Epithelial cell of prostate (primary cell): ENCODE measurements around the gene ANO4.

Experiments
- DNase-seq: peaks from one replicate; pipeline ENCODE4 v3.0.0-alpha.2; 2011; ENCODE audit warnings: low read depth, low spot score
- H3K27ac ChIP-seq: fragments of 450-650 bp; 2 replicates; pipeline ENCODE4 v1.5.1; 2017; ENCODE audit warnings: mild to moderate bottlenecking

Gene ANO4

DNA sequence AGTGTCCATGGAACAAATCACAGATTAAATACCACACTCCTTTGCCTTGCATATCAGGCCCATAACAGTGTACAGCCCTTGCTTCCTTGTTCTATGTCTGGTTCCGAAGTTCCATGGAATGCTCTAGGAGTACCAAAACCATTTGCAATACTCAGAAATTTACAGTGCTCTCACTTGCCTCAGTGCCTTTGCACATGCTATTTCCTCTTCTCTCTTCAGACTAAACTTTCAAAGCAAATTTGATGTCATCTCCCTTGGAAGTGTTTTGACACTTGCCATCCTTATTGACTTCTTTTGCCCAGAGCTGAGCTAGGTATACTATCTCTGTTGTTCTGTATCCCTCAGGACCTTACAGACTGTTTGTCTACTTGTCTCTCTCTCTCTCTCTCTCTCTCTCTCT is 6.1 kb downstream of the ANO4 start:
- no peak for DNase-seq
- no peak overlapping the region for H3K27ac ChIP-seq

DNA sequence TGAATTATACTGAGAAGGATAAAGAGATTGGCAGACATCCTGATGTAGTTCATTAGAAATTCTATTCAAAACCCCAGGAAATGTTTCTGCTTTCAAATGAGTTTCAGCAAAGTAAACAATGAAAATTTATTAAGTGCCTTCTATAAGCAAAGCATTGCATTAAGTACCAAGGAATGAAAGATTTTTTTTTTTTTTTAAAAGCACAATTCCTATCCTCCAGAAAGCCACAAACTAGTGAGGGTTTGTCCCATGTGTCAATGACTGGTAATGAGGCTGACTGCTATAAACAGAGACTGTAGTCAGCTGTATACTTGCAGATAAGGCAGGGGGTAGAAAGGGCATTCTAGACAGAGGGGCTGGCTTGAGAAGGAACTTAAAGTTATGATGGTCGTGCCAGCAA is 6.7 kb downstream of the ANO4 start:
- no peak for DNase-seq
- no peak overlapping the region for H3K27ac ChIP-seq

DNA sequence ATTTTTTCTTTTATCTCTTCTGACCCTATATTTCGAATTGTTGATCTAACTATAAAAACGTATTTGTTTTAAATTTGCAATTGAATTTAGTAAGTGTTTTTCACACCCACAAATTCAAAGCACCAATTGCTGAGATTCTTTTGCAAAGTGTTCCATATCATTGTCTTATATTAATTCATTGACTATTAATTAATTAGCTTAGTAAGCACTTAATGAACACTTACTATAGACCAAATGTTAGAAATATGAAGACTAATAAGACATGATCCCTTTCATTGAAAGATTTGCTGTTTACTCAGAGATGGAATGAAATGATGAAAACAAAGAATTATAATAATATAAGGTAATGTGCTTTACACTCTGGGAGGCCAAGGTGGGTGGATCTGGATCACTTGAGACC is 14.2 kb downstream of the ANO4 start:
- no peak overlapping the region for H3K27ac ChIP-seq
- no peak for DNase-seq

DNA sequence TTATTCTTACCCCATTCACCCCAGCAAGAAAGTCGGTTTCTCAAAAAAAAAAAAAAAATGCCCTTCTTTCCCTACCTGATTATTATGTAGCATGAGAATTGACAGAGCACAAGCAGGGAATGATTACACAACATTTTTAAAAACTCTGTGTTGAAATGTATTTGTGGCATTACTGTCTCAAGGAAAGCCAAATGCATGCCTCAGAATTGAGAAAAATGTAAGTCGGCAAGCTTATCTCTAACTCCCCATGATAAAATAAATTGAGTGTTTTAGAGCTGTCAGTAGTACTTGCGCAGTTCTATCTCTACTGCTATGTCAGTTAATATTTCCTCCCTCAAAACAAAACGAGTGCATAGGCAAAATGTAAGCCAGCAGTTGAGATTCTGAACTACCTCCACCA is 25.7 kb downstream of the ANO4 start:
- H3K27ac ChIP-seq = no peak overlapping the region
- no peak for DNase-seq

DNA sequence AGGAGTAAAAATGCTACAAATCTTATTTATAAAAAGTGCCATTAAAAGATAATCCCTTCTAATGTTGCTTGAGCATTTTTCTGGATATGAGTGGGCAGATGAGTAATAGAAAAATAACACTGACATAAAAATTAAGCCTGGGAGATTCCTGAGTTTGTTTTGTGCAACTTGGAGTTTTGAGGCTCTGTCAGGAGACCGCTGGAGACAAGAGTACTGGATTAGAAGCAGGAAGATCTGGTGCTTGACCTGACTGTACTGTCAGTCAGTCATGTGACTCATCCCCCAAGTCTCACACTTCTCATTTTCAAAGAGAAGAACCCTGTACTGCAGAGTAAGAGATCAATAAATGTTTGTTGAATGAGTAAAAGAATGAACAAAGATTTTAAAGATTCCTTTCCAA is 29.4 kb downstream of the ANO4 start:
- peak; percentile 20 for DNase-seq
- no peak overlapping the region for H3K27ac ChIP-seq

DNA sequence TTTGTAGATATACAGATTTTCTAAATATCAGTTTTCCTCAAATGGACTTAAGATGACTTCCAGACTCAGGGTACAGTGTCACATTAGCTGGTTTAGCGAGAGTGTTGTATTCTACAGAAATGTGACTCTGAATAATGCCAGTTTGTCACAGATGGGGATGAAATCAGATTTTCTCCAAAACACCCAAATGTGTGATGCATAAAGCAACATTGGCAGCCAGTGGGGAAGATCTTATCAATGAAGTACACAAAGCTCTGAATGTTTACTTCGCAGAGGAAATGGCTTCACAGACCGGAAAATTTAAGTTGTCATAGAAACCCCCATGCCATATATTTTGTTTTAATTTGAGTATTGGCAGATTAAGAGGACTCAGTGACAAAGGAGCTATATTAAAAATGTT is 29.9 kb downstream of the ANO4 start:
- DNase-seq = no peak
- no peak overlapping the region for H3K27ac ChIP-seq

DNA sequence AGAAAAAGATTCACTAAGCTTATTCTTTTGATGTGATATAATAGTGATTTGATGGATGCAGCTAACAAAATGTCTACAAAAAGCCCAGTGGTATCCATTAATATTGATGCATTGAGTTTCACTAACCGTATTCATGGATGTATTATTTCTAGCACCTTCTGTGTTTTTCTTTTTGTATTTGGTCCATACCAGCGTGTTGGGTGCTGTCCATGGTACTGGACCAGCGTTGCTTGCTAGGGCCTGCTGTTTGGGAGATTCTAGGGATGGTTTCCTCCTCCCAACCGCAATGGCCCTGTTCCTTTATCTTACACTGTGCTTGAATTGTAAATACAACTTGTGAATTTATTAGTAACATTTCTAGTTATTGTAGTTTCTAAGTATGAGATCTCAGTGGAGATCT is 31.7 kb downstream of the ANO4 start:
- DNase-seq = no peak
- no peak overlapping the region for H3K27ac ChIP-seq

DNA sequence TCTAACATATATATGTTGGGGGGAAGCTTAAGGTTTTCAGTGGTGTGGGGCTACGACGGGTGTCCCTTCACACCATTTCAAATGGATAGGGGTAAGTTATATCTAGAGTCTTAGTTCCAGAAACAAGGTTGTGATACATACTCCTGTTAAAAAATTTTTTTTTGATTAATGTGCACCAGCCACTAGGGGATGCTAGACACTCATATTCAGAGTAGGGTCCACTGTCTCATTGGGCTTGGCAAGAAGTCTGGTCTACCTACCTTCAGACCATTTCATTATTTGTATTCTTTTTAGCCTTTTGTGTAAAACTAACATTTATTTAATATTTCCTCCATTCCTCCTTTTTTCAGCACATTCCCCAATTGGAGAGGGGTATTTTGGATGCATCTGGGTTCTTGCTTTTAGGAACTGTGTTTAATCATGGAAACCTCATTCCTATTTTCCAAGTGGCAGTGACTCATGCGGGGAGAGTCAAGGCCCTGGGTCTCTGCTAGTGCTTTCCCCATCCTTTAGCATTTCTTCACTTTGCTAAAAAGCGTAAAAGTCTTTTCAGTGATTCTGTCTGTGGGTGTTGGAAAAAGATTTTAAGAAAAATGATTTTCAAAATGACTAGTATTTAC is 33.4 kb downstream of the ANO4 start:
- DNase-seq = peak; percentile 6
- H3K27ac ChIP-seq = no peak overlapping the region

DNA sequence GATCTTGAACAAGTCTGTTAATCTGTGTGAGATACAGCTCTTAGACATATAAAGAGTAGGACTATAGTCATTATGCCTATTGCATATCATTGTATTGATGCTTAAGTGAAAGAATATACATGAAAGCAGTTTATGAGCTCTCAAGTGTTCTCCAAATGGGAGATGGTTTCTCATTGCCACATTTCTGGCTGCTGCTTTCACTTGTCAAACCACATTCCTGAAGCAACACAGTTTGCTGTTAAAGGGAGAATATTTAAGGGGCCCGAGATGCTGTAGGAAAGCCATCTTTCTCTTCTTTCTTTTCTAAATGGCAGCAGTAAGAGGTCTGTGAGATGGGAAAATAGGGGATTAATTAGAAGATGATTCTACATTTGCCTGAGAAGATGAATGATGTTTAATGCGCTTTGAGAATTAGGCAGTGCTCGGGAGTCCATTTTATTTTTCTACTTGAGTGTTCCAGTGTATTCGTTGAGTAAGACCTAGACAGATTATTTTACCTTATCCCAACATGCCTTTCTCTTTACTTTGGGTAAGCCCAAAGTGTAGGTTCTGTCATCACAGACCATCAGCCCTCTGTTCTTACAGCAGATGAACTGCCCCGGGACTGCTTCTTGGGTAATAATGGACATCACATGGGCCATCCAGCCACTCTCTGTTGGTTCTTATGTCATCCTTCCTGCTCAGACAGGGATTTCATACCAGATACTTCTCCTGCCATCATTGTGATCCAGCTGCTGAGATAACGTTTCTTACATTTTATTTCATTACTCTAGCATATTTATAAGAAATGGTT is 35.6 kb downstream of the ANO4 start:
- DNase-seq = no peak
- H3K27ac ChIP-seq = no peak overlapping the region

DNA sequence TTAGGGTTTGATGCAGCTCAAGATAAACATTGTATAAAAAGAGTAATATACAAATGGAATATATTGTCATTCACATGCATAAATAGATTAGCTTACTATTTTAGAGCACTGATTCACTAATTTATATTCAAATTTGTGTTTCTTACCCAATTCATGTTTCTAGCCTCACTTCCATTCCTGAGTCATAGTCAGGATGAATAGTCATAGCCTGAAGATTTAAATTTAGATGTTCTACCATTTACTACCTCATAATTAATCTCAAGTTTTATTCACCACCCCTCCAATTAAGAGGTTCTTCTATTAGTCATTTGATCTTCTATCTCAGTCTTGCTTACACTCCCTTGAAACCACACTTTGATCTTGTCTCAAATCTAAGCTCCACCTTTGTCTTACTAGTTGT is 38.7 kb downstream of the ANO4 start:
- no peak for DNase-seq

DNA sequence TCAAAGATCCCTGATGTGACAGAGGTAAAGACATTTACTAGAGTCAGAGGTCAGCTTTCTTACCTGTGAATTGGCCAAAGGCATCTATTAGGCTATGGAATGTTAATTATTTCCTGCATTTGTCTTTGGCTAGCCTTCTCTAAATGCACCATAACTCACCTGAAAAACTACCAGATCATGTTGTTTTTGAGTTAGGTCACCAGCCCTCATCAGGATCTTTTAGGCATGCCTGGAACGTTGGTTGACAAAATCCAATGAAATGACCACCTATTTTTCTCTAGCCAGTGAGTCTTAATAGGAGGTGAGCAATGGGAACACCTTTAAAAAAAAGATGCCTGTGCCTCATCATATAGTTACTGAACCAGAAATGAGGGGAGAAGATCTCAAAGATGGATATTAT is 46.2 kb downstream of the ANO4 start:
- H3K27ac ChIP-seq = no peak overlapping the region
- DNase-seq = no peak

More for the DNA sequence above, 38.7 kb downstream of the ANO4 start:
- no peak overlapping the region for H3K27ac ChIP-seq

DNA sequence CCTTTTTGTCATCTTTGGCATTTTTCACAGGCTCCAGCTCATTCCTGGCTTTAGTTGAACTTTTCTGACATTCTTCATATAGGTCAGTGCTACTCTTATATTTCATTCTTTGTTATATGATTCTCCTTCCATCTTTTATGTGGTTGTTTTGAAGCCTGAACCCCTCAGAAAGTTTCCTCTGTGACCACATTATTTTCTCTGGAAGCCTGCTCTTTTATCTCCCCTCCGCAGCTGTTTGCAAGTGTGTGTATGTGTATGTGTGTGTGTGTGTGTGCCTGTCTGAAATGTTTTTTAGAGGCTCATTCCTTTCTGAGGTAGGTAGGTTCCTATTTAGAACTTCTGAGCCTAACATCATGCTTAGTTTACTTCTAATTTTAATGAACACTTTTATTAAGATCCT is 47.6 kb downstream of the ANO4 start:
- no peak for DNase-seq
- H3K27ac ChIP-seq = no peak overlapping the region

DNA sequence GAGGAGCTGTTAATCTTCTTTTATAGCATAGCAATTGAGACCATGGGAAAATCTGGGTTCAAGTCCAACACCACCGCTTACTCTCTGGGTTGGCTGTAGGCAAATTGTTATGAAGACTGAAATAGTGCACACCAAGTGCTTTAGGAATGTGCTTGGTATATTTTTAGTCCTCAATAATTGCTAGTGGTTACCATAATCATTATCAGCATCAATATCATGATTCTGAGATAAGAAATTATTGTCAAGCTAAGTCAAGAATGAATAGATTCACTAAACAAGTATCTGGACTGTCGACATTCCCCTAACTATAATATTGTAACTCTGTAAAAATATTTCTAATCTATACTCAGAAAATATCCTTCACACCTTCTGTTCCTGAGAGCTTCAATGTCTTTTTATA is 48.5 kb downstream of the ANO4 start:
- DNase-seq = no peak
- no peak overlapping the region for H3K27ac ChIP-seq

DNA sequence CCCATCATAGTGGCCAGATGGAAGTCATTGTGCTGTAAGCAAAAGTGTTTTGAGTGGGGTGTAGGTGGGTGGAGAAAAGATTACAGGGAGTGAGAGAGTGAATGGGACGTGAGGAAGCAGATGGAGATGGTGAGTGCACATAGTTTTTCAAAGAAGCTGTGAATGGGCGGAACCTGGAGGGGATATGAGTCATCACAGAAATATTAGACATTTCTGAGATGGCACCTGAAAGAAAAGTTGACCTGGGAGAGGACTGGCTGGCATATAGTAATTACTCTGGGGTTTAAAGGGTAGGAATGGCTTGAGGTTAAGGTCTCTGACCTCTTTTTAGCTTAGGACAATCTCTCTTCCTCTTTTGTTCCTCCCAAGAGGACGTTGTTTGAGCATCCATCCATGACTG is 50.5 kb downstream of the ANO4 start:
- DNase-seq = no peak
- peak overlapping the region; percentile 19 for H3K27ac ChIP-seq

DNA sequence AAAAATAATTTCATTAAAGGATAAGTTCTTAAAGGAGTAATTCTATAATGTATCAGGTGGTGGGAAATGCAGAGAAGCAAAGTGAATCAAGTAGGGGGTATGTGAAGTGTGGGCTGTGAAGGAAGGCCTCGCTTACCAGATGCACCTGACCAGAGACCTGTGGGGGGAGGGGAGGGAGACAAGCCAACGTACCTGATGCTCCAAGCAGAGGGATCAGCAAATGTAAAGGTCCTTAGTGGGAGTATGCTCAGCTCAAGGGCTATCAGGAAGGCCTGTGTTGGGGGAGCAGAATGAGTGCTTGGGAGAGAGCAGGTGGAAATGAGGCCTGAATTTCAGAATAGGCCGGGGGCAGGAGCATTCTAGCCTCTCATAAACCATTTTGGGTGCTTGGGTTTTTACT is 57.1 kb downstream of the ANO4 start:
- H3K27ac ChIP-seq = no peak overlapping the region
- DNase-seq = no peak

DNA sequence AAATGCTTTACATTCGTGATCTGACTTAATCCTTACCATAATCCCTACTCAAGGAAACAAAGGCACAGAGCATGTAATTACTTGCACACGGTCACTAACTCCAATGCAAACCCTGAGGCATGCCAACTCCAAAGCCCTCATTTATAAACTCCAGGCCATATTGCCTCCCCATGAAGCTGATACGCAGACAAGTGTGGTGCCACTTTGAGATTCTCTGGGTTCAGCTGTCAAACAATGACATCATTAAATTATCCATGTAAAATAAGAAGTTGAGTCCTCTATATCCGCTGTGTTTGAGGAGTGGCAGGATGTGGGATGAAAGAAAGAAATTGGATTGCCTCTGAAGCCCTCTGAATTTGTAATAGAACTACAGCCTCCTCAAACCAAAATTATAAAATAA is 62.8 kb downstream of the ANO4 start:
- H3K27ac ChIP-seq = no peak overlapping the region
- no peak for DNase-seq

DNA sequence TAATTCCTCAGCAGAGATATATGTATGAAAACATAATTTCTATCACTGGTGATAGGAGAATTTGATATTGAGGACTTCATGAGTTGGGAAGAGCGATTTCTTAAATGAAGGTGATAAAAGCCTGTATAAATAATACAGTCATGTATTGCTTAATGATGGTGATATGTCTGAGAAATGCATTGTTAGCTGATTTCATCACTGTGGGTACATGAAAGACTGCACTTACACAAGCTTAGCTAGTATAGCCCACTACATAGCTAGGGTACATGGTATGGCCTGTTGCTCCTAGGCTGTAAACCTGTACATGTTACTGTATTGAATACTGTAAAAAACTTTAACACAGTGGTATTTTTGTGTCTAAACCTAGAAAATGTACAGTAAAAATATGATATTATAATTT is 63.4 kb downstream of the ANO4 start:
- no peak for DNase-seq
- H3K27ac ChIP-seq = no peak overlapping the region

DNA sequence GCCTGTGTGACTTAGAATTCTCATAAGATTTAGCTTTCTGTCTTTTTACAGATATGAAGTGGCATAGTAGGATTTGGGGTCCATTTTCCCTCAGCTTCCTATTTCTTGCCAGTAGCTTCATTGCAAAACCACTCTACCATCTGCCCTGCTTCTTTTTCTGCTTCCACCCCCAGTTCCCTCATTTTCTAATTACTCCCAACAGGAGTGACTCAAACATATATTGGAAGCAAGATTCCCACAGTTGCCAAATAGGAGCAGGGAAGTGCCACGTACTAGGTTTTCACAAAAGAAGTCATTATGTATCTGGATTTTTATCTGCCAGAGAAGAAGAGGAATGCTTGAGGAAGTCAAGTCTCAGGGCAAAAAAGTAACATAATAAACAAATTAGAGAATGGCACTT is 64.1 kb downstream of the ANO4 start:
- peak overlapping the region; percentile 50 for H3K27ac ChIP-seq
- DNase-seq = no peak

DNA sequence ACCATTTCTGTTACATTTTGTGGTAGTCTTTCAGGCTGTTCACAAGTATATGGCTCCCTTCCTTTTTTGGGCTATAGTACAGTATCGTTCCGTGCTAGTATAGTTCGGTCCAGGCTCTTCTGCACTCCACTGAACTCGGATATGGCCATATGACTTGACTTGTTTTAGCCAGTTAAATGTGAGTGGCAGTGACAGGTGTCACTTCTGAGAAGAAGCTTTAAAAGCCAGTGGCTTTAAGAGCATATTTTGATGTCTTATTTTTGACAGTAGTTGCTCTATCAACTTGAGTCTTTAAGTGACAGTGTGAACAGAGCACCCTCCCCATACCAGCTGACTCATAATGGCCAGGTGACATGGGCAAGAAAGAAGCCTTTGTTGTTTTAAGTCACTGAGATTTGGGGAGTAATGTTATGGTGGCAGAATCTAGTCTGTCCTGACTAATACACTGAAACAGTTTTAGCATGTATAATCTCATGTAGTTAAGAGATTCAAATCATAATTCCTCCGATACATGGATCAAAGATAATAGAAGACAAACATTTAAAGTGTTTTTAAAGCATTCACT is 64.6 kb downstream of the ANO4 start:
- H3K27ac ChIP-seq = peak overlapping the region; percentile 50
- no peak for DNase-seq

DNA sequence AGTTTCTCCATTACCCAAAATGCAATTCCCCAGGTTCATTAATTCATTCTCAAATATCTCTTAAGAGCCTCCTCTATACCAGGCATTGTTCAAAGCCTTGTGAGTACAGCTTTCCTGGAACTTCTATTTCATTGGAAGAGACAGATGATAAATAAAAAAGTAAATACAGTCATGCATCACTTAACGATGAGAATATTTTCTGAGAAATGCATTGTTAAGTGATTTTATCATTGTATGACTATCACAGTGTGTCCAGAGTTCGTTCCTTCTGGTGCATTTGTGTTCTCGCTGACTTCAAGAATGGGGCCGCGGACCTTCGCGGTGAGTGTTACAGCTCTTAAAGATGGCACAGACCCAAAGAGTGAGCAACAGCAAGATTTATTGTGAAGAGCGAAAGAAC is 66.0 kb downstream of the ANO4 start:
- DNase-seq = peak; percentile 64
- peak overlapping the region; percentile 50 for H3K27ac ChIP-seq

DNA sequence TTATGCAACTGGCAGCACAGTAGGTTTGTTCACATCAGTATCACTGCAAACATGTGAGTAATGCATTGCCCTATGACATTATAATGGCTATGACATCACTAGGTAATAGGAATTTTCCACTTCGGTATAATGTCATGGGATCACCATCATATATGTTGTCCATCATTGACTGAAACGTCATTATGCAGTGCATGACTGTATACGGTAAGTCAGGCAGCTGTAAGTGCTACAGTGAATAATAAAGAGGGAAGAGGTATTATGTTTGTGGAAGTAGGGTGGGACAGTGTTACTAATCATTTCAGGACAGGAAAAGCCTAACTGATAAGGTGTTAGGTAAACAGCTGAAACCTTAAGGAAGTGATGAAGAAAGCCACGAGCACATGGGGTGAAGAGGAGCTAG is 68.1 kb downstream of the ANO4 start:
- DNase-seq = no peak
- no peak overlapping the region for H3K27ac ChIP-seq

DNA sequence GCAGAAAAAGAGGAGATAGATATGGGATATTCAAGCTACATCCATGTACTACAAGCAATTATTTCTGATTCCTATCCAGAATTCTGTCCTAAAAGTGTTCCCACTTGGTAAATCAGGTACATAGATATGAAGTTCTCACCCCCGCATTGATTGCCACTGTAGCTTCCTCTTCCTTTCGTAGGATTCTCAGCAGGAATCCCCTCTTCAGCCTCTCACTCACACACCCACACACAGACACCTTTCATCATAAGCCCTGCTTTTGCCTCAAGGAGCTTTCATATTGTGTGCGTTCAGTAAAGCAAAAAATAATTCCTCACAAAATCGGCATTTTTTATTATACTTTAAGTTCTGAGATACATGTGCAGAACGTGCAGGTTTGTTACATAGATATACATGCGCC is 69.8 kb downstream of the ANO4 start:
- no peak overlapping the region for H3K27ac ChIP-seq
- no peak for DNase-seq
